ENCODE results near the gene MAPKBP1.

Gene MAPKBP1

DNA sequence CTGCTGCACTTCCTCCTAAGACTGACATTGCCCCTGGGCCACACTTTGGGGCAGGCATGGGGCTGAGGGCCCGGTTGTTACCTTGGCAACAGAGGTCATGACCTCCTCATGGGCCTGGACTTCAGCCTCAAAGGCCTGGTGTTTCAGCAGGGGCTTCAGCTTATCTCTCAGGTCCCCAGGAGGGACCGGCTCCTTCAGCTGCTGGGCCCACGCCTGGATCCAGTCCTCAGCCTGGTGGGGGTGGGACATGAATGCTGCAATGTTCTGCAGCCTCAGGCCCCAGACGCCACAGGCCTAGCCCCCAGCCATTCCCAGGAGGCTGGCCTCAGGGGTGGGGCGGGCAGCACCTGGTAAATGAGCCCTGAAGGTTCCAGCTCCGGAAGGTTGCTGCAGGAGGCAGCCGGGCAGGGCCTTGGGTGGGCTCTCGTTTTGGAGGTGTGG, 92.0 kb downstream of the MAPKBP1 start:
- in situ Hi-C loops (cut with MboI; ENCODE audit: low sequenced_read_pairs): no loop called here

DNA sequence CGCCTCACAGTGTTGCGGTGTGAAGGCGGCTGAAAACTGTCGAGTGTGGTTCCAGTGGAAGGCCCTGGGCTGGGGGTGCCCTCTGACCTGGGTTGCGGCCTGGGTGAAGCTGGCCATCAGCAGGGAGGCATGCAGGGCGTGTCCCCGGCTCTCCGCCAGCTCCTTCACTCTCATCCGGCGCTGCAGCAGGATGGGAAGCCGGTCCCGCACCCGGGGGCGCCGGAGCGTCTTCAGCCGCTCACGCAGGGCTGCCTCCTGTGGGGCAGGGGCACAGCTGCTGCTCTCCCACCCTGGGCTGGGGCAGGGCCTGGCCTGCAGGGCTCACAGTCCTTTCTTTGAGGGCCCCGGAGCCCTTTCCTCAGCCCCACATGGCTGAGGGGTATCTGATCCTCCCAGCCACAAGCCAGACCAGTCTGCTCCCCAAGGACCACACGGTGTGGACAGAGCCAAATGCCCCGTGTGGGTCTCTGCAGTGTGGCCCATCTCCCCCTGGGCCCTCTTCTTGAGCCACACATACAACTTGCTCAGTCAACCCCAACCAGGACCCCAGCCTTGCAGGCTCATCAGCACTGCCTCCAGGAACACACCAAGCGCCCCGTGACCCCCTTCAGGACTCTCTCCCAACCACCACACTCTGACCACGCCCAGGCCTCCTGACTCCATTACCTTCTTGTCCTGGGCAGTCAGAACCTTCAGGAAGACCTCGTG, 92.7 kb downstream of the MAPKBP1 start:
- in situ Hi-C loops (cut with MboI; ENCODE audit: low sequenced_read_pairs): no loop called here

DNA sequence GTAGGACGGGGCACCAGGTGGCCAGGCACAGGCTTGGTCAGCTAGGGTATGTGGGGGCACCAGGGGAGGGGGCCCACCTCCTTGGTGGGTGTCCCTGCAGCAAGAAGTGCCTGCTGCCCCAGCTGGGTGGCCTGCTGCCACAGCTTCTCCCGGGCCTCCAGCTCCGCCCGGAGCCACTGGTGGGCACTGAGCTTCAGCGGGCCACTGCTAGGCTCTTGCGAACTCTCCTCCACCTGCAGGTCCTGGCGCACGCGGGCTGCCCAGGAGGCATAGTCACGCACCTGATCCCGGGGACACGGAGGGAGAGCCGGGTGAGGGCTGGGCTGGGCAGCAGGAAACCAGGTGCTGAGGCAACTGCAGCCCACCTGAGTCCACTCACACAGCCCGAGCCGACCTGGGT, 94.0 kb downstream of the MAPKBP1 start:
- in situ Hi-C loops (cut with MboI; ENCODE audit: low sequenced_read_pairs): no loop called here

DNA sequence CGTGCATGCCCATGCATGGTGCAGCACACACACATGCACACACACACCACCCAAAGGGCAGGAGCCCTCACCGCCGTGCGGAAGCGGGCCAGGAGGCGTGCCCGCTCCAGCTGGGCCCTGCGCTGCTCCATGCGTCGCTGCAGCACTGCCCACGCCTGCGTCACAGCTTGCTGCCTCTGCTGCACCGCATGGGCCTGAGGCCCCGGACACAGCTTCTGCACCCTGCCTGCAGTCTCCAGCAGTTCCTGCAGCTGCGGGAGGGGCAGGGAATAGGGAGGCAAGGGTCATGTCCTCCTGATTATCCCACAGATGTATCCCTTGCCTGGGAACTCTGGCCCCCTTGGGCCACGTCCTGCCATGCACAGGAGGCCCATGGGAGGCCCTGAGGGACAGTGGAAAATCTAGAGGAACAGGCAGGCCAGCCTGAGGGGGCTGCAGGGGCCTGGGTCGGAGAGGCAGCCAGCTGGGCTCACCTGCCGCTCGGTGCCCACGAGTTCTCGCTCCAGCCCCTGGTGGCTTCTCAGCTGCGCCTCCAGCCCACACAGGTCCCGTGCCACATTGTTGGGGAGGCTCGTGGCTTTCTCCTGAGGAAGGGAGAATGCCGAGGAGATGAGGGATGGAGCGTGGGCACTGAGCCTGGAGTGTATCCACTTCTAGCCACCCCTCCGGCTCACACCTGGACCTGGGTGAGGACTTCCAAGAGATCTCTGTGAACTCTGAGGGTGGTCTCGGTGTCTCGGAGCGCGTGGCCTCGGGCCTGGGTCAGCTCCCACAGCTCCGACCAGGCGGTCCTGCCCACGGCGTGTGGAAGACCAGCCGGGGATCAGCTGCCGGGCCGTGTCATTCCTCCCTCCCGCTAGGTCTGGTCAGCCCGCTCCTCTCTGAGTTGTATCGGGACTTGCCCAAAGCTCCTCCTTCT, 95.7 kb downstream of the MAPKBP1 start:
- in situ Hi-C loops (cut with MboI; ENCODE audit: low sequenced_read_pairs): no loop called here

DNA sequence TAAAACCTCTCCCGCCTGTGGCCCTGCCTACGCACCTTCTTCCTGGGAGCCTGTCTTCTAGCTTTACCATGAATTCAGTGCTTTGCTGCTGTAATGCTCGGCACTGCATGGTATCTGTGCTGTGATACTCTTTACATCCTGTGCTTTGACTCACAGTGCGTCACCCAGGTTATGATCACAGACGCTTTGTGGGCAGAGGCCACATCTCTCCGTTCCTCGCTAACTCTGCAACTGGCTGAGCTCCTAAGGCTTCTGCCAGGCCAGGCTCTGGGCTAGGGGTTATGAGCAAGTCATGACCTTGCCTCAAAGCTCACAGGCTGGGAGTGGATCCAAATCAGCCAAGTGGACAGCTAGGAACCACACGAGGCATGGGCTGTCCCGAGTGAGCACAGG, 96.4 kb downstream of the MAPKBP1 start:
- in situ Hi-C loops (cut with MboI; ENCODE audit: low sequenced_read_pairs): no loop called here

DNA sequence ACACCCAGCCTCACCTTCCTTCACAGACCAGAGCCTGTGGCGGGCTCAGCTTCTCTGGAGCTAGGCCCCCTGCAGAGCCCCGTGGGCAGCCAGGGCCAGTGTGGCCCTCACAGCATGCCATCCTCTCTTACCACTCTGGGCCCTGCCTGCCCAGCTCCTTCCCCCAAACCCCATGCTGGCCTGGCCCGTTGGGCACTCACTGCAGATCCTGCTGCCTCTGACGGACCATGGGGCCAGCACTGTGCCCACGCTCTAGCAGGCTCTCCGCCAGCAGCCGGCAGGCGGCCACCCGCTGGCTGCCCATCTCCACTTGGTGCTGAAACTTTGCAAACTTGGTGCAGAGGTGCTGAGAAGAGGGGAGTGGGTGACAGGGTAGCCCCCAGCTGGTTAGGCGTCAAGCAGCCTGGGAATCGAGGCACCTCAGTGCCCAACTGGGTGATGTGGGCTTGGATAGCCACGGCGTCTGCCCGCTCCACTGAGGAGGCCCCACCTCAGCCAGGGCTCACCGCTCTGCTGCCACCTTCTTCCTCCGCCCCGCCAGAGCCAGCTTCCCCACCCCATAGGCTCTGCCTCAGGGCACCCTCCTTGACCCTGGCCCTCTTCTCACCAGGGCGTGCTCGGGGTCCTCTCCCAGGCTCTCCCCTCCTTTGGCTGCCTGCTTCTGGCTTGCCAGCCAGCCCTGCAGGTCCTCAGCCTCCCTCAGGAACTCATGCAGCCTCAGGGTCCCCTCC, 97.1 kb downstream of the MAPKBP1 start:
- in situ Hi-C loops (cut with MboI; ENCODE audit: low sequenced_read_pairs): no loop called here

DNA sequence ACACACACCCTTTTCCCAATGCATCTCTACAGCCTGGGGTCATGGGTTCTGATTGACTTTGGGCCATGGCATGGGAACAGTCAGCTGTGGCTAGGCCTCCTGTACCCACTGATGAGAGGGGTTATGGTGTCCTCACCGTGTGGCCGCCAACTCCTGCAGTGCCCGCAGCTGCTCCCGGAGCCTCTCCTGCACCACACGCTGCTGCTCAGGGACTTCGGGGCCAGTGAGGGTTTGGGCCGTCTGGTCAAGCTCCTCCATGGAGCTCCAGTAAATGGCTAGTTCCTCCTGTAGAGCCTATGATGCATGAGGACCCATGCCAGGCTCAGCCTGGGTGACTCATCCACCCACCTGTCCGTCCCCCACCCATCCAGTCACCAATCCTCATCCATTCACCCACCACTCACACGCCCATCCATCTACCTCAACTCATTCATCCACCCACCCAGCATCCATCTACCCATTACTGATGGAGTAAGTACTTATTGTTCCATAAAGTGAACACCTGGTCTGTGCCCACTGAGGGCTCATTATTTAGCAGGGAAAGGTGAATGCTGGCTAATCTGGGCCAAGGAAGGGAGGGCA, 98.0 kb downstream of the MAPKBP1 start:
- in situ Hi-C loops (cut with MboI; ENCODE audit: low sequenced_read_pairs): no loop called here

DNA sequence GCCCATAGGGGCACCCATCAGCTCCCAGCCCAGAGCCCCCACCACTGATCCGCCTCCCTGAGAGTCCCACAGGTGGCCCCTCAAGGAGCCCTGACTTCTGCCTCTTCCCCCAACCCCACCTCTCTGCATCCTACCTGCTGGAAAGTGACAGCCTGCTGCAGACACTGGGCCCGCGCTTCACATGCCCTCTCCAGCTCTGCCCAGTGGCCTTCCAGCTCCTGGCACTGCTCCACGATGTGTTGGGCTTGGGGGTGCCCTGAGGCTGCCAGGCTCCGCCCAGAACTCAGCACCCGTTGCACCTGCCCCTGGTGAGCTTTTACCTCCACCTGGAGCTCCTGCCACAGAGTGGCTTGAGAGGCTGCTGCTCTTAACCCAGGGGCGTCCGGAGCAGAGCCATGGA, 99.4 kb downstream of the MAPKBP1 start:
- in situ Hi-C loops (cut with MboI; ENCODE audit: low sequenced_read_pairs): no loop called here

DNA sequence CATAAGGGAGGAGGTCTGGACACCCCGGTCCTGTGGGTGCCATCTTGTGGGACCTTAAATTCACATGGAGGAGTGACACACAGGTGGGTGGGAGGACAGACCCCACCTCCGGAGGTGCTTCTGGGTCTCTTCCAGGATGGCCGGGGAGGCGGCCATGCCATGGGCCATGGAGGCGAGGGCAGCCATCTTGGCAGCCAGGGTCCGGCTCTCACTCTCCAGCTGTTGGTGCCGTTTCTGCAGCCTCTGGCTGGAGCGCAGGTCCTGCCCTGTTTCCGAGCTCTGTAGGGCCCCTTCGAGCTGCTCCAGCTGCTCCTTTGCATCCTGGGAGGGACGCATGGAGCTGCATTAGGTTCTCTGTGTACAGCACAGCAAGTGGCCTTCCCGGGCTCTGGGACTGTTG, 100.5 kb downstream of the MAPKBP1 start:
- in situ Hi-C loops (cut with MboI; ENCODE audit: low sequenced_read_pairs): no loop called here

DNA sequence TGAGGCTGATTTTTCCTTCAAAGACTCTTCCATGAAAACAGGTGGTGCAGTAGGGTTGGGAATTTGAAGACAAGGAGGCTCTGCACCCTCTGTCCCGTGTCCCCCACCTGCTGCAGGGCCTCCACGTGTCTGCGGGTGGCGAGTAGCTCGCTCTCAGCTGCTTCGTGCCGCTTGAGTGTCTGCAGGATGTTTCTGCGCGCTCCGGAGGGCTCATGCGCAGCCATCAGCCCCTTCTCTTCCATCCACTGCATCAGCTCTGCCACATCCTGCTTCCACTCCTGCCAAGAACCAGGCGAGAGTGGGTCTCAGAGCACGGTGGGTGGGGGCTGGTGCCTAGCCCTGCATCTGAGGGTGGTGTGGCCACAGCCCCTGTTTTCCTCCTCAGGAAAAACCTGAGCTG, 101.7 kb downstream of the MAPKBP1 start:
- in situ Hi-C loops (cut with MboI; ENCODE audit: low sequenced_read_pairs): no loop called here

DNA sequence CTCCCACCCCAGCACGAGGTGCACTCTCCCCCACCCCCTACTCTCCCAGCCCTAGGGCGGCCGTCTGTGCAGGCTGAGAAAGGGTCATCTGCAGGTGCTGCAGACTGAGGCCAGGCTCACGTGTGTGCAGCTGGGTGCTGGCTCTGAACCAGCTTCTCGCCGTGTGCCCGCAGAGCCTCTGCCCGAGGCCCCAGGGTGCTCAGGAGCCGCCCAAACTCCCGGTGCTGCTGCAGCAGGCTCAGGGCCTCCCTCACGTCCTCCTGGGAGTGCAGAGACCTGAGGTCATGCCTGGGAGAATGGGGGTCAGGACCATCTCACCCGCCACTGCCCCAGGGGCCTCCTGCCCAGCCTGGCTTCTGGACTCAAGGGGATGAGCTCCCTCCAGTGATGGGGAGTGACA, 102.4 kb downstream of the MAPKBP1 start:
- in situ Hi-C loops (cut with MboI; ENCODE audit: low sequenced_read_pairs): no loop called here

All from hTERT RPE-1 (cell line).